ENCODE measurements around the gene RHBG. TPM values are rescaled to one million over a fixed set of nuclear protein-coding genes. Genes with fewer than 3 reads are reported as not detected.
"Not testable (repeated sequence)": the region's sequence is repeated elsewhere in the genome, so short reads cannot be mapped to it uniquely, and the experiment has no call there.

Gene RHBG
- total RNA-seq, 2 experiments from 2014 or later: not detected

- H3K4me1 Mint-ChIP-seq (ENCODE audit: low read depth): no peaks in the 10 kb centered on the region
- Histone ChIP-seq H3K4me1 (ENCODE audit: insufficient read depth, low read length) (no peaks in the 10 kb centered on the region), H3K27me3 (ENCODE audit: control insufficient read depth in 1 of 2, insufficient read depth in 2 of 2, low read length in 2 of 2) (no peaks in the 10 kb centered on the region), H3K36me3 (ENCODE audit: insufficient read depth, low read length) (no peaks in the 10 kb centered on the region), H3K9me3 (ENCODE audit: control insufficient read depth in 1 of 2, insufficient read depth in 1 of 2, low read length in 2 of 2) (no peaks in the 10 kb centered on the region), H3K4me3 (ENCODE audit: low read length) (no peak overlapping the region), H3K27ac (ENCODE audit: low read depth in 1 of 2, low read length in 2 of 2) (no peak overlapping the region)
- TF ChIP-seq, protein P1, sequence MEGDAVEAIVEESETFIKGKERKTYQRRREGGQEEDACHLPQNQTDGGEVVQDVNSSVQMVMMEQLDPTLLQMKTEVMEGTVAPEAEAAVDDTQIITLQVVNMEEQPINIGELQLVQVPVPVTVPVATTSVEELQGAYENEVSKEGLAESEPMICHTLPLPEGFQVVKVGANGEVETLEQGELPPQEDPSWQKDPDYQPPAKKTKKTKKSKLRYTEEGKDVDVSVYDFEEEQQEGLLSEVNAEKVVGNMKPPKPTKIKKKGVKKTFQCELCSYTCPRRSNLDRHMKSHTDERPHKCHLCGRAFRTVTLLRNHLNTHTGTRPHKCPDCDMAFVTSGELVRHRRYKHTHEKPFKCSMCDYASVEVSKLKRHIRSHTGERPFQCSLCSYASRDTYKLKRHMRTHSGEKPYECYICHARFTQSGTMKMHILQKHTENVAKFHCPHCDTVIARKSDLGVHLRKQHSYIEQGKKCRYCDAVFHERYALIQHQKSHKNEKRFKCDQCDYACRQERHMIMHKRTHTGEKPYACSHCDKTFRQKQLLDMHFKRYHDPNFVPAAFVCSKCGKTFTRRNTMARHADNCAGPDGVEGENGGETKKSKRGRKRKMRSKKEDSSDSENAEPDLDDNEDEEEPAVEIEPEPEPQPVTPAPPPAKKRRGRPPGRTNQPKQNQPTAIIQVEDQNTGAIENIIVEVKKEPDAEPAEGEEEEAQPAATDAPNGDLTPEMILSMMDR (IDR thresholded peaks at IDR 0.05): no peak
- H3K4me3 Mint-ChIP-seq: no peak overlapping the region
- H3K27ac Mint-ChIP-seq: no peak overlapping the region
- H3K27me3 Mint-ChIP-seq: no peaks in the 10 kb centered on the region
- no peaks in the 10 kb centered on the region for H3K36me3 Mint-ChIP-seq (ENCODE audit: low read depth)
- no peaks in the 10 kb centered on the region for H3K9me3 Mint-ChIP-seq
- CTCF ChIA-PET: interaction anchor here (1.2 kb wide), 1 partner anchor 39 kb away, joined by 4 read pairs; no protein-coding TSS in a partner anchor
- DNase-seq: no peak
- POLR2A ChIA-PET: no interaction called here
- intact Hi-C loops (cut with DNase I, micrococcal nuclease): no loop called here
- no peak for ATAC-seq (ENCODE audit: poor library complexity)
Measured at GRCh38 chr1:156346636-156347035, 22.4 kb upstream of the RHBG start.

DNA sequence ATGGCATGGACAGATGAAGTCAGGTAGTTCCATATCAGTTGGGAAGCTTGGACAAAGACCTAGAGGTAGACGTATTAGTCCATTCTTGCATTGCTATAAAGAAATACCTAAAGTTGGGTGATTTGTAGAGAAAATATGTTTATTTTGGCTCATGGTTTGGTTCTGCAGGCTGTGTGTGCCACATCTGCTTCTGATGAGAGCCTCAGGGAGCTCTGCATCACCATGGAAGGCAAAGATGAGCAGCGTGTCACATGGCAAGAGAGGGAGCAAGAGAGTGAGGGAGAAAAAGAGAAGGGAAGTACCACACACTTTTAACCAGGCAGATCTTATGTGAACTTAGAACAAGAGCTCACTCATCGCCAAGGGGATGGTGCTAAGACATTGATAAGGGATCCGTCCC, 21.7 kb upstream of the RHBG start:
- ChIA-PET POLR2A (no interaction called here), CTCF (interaction anchor here (0.7 kb wide), 1 partner anchor 480 kb away, joined by 3 read pairs; no protein-coding TSS in a partner anchor)
- H3K4me1 ChIP-seq (ENCODE audit: insufficient read depth, low read length): no peaks in the 10 kb centered on the region
- H3K9me3 Mint-ChIP-seq: no peaks in the 10 kb centered on the region
- H3K27me3 ChIP-seq (ENCODE audit: control insufficient read depth in 1 of 2, insufficient read depth in 2 of 2, low read length in 2 of 2): no peaks in the 10 kb centered on the region
- H3K27ac Mint-ChIP-seq: no peak overlapping the region
- TF ChIP-seq, protein P1 (IDR thresholded peaks at IDR 0.05): no peak
- H3K36me3 Mint-ChIP-seq (ENCODE audit: low read depth): no peaks in the 10 kb centered on the region
- ATAC-seq (ENCODE audit: poor library complexity) (no peak), DNase-seq (no peak)
- no peaks in the 10 kb centered on the region for H3K4me1 Mint-ChIP-seq (ENCODE audit: low read depth)
- no peaks in the 10 kb centered on the region for H3K36me3 ChIP-seq (ENCODE audit: insufficient read depth, low read length)
- no peaks in the 10 kb centered on the region for H3K27me3 Mint-ChIP-seq
- no peak overlapping the region for H3K4me3 ChIP-seq (ENCODE audit: low read length)
- H3K4me3 Mint-ChIP-seq: no peak overlapping the region
- no peaks in the 10 kb centered on the region for H3K9me3 ChIP-seq (ENCODE audit: control insufficient read depth in 1 of 2, insufficient read depth in 1 of 2, low read length in 2 of 2)
- intact Hi-C loops (cut with DNase I, micrococcal nuclease): no loop called here
- no peak overlapping the region for H3K27ac ChIP-seq (ENCODE audit: low read depth in 1 of 2, low read length in 2 of 2)

DNA sequence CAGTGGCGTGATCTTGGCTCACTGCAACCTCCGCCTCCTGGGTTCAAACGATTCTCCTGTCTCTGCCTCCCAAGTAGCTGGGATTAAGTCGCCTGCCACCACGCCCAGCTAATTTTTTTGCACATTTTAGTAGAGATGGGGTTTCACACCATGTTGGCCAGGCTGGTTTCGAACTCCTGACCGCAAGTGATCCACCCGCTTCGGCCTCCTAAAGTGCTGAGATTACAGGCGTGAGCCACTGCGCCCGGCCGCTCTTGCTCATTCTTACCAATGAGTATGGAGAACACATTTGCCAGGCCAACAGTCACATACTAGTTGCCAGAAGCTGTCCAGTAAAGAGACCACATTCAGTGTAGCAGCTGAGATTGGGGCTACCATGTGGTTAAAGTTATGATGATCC, 16.5 kb upstream of the RHBG start:
- H3K4me1 ChIP-seq (ENCODE audit: insufficient read depth, low read length); H3K4me3 Mint-ChIP-seq; H3K27ac ChIP-seq (ENCODE audit: low read depth in 1 of 2, low read length in 2 of 2); H3K4me1 Mint-ChIP-seq (ENCODE audit: low read depth); H3K9me3 Mint-ChIP-seq; ATAC-seq (ENCODE audit: poor library complexity); CTCF ChIA-PET; H3K36me3 ChIP-seq (ENCODE audit: insufficient read depth, low read length); intact Hi-C loops (cut with DNase I, micrococcal nuclease); H3K27me3 Mint-ChIP-seq; H3K9me3 ChIP-seq (ENCODE audit: control insufficient read depth in 1 of 2, insufficient read depth in 1 of 2, low read length in 2 of 2); H3K4me3 ChIP-seq (ENCODE audit: low read length); DNase-seq; H3K36me3 Mint-ChIP-seq (ENCODE audit: low read depth); POLR2A ChIA-PET; H3K27ac Mint-ChIP-seq: not testable (repeated sequence)
- H3K27me3 ChIP-seq (ENCODE audit: control insufficient read depth in 1 of 2, insufficient read depth in 2 of 2, low read length in 2 of 2): peaks cover 13 to 14% of the 10 kb centered on the region in 2 experiments

DNA sequence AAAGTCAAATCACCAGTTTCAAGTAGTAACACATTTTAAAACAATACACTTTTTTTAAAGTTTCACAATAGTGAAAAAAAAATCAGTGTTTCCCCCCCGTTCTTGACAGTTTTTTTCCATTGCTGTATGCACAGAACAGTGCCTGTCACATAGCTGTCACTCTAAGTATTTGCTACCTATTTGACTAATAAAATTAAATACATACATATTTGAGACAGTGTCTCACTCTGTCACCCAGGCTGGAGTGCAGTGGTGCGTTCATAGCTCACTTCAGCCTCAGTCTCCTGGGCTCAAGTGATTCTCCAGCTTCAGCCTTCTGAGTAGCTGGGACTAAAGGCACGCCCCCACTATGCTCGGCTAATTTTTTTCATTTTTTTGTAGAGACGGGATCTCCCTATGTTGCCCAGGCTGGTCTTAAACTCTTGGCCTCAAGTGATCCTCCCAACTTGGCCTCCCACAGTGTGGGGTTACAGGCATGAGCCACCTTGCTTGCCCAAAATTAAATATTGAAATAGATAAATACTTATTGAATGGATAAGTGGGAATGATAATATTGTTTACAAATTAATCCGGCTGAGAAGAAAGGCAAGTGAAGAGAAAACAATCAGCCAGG, 12.6 kb upstream of the RHBG start:
- Histone ChIP-seq H3K4me1 (ENCODE audit: insufficient read depth, low read length) (peaks cover 9% of the 10 kb centered on the region), H3K27me3 (ENCODE audit: control insufficient read depth in 1 of 2, insufficient read depth in 2 of 2, low read length in 2 of 2) (peaks cover 13 to 14% of the 10 kb centered on the region in 2 experiments), H3K9me3 (ENCODE audit: control insufficient read depth in 1 of 2, insufficient read depth in 1 of 2, low read length in 2 of 2) (no peaks in the 10 kb centered on the region), H3K4me3 (ENCODE audit: low read length) (no peak overlapping the region), H3K27ac (ENCODE audit: low read depth in 1 of 2, low read length in 2 of 2) (no peak overlapping the region), H3K36me3 (ENCODE audit: insufficient read depth, low read length) (no peaks in the 10 kb centered on the region)
- Mint-ChIP-seq H3K27me3 (peaks cover 21% of the 10 kb centered on the region), H3K4me3 (no peak overlapping the region), H3K9me3 (no peaks in the 10 kb centered on the region), H3K36me3 (ENCODE audit: low read depth) (no peaks in the 10 kb centered on the region), H3K27ac (no peak overlapping the region), H3K4me1 (ENCODE audit: low read depth) (peaks cover 5% of the 10 kb centered on the region)
- TF ChIP-seq, protein P1 (IDR thresholded peaks at IDR 0.05): no peak
- ChIA-PET CTCF (interaction anchor here (0.6 kb wide), 1 partner anchor 46 kb away, joined by 3 read pairs; no protein-coding TSS in a partner anchor), POLR2A (no interaction called here)
- no peak for ATAC-seq (ENCODE audit: poor library complexity)
- intact Hi-C loops (cut with DNase I, micrococcal nuclease): no loop called here
- DNase-seq: no peak

Measured in CD4-positive, alpha-beta T cell (primary cell).